NT2/D1 (cell line): ENCODE results near the gene BARHL2.

Experiments used
- SUZ12 ChIP-seq: IDR thresholded peaks from 2 replicates; pipeline ENCODE4 v1.6.1; 2011; ENCODE audit not compliant: insufficient read length, insufficient read depth; ENCODE audit errors: extremely low read depth
- YY1 ChIP-seq: IDR thresholded peaks from 2 replicates; pipeline ENCODE4 v1.6.1; 2011; ENCODE audit not compliant: insufficient read length, insufficient read depth
- ZNF274 ChIP-seq: IDR thresholded peaks from 2 replicates; pipeline ENCODE4 v1.6.1; 2011; ENCODE audit warnings: mild to moderate bottlenecking, low read depth, low read length

GRCh38 chr1:90726986-90727480 lies 9.9 kb upstream of the BARHL2 start:
- TF ChIP-seq ZNF274 (no peak), YY1 (no peak), SUZ12 (no peak)
